Activated CD8-positive, alpha-beta memory T cell treated with anti-CD3 and anti-CD28 coated beads, Interleukin-2, amount 50 U/mL, for 1 hour (primary cell): ENCODE data around the gene CPE.
"Not testable (repeated sequence)": the region's sequence is repeated elsewhere in the genome, so short reads cannot be mapped to it uniquely, and the experiment has no call there.

Source experiments
- DNase-seq: peaks from one replicate; pipeline ENCODE4 v3.0.0-alpha.2; 2020; ENCODE audit errors: extremely low read depth

CPE gene

GRCh38 chr4:165403637-165404036 is 24.8 kb downstream of the CPE start:
- DNase-seq: no peak

- no peak for DNase-seq
These were observed 25.3 kb downstream of the CPE start for GRCh38 chr4:165404080-165404479.

- DNase-seq: no peak
These were observed 25.9 kb downstream of the CPE start for GRCh38 chr4:165404696-165405095.

- DNase-seq: no peak
These were observed 31.4 kb downstream of the CPE start for GRCh38 chr4:165410214-165410613.

- DNase-seq: no peak
These were observed 37.1 kb downstream of the CPE start for GRCh38 chr4:165415910-165416309.

GRCh38 chr4:165418073-165418472 is 39.3 kb downstream of the CPE start:
- no peak for DNase-seq

DNA sequence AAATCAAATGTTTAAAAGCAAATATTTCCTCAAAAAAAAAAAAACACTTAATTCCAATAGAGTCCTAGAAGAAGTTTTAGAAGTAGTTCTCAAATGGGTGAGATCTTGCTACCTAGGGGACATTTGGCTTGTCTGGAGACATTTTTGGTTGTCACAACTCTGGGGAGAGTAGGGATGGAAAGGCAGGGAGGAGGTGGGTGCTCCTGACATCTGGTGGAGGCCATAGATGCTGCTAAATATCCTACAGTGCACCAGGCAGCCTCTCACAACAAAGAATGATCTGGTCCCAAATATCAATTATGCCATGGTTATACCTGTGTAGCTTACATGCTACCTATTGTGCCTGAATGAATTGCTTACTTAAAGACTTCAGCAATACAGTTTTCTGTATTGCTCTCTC is 46.8 kb downstream of the CPE start:
- DNase-seq: no peak

DNA sequence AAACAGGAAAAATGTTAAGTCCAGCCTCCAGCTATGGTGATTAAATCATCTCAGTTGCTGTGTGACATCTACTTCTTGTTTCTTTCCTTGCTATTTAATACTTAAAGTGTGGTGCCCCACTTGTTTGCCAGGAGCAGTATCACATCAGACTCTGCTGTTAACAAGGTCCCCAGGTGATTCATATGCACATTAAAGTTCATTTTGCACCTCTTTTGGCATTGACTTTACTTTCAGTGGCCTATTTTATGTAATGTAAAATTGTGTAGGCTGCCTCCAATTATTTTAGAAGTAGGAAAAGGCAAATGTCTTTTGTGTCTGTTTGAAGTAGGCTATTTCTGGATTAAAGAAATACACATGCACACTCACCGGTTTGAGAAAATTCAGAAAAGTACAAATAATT is 47.5 kb downstream of the CPE start:
- no peak for DNase-seq

DNA sequence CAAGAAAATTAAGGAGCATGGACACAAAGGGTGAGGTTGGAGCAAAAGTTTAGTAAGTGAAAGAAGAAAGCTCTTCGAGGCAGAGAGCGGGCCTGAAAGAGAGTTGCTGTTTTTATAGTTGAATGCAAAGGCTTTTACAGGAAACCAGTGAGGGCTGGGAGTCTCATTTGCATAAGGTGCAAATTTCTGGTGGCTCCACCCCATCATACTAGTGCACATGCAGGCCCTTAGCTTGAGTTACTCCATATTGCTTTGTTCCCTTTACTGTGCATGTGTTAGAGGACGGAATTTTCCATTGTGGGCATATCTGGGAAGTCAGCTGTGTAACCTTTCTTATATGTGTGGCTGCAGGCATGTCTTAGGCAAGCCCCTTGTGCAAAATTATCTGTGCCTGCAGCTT is 48.0 kb downstream of the CPE start:
- DNase-seq: no peak

DNA sequence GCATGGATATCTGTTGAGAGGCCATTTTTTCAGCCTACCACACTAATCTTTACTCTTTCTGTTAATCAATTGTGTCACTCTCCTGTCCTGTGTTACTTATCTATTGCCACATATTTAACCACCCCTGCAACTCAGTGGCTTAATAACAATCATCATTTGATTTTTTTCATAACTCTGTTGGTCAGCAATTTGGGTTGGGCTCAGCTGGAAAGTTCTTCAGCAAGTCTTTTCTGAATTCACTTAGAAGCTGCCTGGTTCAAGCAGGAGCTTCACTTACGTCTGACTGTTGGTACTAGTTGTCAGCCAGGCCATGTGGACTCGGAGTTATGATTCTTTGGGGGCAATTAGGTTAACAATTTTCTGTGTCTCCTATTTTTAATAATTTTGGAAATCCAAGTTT is 50.1 kb downstream of the CPE start:
- DNase-seq: no peak

- no peak for DNase-seq
These were observed 54.7 kb downstream of the CPE start for GRCh38 chr4:165433529-165433928.

- no peak for DNase-seq
These were observed 58.9 kb downstream of the CPE start for GRCh38 chr4:165437691-165438090.

GRCh38 chr4:165439344-165439743 is 60.5 kb downstream of the CPE start:
- no peak for DNase-seq

DNA sequence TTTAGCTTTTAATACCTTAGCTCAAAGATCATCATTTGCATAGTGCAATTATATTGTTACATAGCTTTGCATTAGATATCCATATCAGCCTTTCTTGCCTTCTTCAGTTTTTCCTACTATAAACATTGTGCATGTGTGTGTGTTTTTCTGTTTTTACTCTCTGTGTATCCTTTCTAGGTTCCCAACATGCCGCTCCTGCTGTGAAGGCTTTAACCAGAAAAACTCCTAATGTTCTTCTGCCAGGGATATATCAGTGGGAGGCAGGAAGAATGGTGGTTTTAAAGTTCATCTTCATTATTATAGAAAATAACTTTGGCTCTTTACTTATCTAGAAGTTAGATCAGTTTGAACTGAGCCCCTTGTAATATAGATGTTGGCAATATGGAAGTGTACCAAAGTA is 61.2 kb downstream of the CPE start:
- DNase-seq: no peak

- DNase-seq: no peak
These were observed 61.8 kb downstream of the CPE start for GRCh38 chr4:165440415-165441158.

GRCh38 chr4:165443276-165443675 is 64.5 kb downstream of the CPE start:
- DNase-seq: no peak

DNA sequence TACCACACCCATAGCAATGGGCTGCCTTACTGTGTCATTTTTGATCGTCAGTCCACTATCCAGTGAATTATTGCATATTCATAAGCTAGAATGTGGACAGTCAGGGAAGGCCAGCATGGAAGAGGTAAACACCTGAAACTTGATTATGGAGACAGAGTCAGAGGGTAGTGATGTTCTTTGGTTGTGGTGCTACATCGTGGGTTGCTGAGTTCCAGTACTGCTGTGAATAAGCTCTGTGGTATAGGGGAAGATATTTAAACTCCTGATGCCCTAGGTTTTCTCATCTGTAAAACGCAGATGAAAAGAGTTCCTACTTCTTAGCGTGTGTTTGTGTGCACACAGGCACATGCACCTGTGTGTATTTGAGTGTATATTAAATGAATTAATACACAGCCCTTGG is 69.9 kb downstream of the CPE start:
- DNase-seq: no peak

DNA sequence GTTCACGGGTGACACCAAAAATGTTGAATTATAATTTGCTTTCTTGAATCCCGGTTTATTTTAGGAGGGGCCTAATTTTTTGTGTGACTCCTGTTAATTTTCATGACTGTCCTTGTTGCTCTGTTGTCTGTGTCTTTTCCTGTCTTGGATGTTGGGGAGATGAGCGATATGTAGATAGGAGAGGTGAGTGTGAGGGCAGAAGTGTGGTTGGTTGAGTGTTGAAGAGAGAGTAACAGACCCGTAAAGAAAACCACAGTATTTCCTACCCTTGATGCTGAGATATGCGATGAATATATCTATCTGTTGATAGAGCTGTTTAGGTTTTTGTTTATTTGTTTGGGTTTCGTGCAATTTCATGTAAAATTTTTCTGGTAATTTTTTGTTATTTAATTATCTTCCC is 70.5 kb downstream of the CPE start:
- DNase-seq: no peak

DNA sequence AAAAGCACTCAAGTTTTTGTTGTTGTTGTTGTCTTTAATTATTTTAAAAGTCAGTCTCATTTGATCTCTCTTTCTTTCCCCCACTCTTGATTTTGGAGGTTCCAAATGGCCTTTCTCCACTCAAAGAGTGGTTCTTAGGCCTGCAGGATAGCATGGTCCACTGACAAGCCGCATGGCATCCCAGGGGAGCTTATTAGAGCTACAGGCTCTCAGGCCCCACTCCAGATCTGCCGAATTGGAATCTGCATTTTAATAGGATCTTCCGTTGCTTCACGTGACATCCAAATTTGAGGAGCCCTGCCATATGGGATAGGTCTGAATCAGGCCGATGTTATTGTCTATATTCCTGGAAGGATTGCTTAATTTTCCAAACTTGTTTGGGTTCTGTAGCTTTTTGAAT is 72.1 kb downstream of the CPE start:
- DNase-seq: no peak

DNA sequence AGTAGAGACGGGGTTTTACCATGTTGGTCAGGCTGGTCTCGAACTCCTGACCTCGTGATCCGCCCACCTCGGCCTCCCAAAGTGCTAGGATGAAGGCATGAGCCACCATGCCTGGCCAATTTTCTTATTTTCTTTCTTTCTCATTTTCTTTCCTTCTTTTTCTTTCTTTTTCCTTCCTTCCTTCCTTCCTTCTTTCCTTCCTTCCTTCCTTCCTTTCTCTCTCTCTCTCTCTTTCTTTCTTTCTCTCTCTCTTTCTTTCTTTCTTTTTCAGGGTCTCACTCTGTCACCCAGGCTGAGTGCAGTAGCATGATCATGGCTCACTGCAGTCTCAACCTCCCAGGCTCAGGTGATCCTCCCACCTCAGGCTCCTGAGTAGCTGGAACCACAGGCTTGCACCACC is 74.3 kb downstream of the CPE start:
- not testable (repeated sequence) for DNase-seq

DNA sequence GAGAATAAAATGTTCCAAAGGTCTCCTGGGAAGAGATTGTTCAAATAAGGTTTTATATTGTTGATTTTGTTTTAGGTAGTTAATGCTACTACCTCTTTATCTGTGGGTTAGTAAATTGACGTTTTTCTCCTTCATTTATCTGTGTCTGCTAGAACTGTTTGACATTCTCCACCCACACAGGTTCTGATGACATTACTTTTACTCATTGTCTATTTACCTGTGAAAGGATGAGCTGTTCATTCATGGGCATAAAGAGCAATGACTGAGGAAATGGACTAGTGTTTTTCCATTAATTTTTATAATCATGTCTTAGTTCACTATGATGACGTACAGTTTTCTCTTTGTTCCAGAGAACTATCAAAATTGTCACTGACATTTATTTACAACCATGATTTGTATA is 75.6 kb downstream of the CPE start:
- no peak for DNase-seq

DNA sequence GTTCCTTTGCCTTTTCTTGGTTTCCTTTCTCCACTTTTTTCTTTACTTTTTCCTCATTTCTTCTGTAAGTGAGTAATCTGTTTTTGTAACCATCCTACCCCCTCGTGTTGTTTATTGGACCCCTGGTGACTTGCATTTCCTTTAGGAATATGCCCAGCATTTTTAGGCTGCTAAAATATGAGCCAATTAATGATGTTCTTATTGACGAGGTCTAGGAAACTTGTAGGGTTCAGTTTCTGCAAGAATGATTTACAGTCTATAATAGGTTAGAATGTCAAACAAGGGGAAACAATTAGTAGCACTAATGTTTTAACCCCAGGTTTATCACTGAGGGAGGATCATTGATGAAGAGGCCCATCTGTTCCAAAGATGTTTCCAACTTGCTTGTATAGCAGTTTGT is 79.0 kb downstream of the CPE start:
- no peak for DNase-seq

- no peak for DNase-seq
These were observed 79.7 kb downstream of the CPE start for GRCh38 chr4:165458471-165458870.

- DNase-seq: no peak
These were observed 82.5 kb downstream of the CPE start for GRCh38 chr4:165461159-165461821.
